GM12865 (cell line): ENCODE measurements around the gene KCNB1.

Experiments used
- DNase-seq: peaks from one replicate; pipeline ENCODE4 v3.0.0; 2010; ENCODE audit warnings: low read depth
- H3K4me3 ChIP-seq: 2 replicates; pipeline ENCODE4 v1.5.1; 2011; ENCODE audit warnings: mild to moderate bottlenecking, low read depth, low read length, control low read depth
- TF ChIP-seq, protein P1 (sequence below): IDR thresholded peaks from 2 replicates; pipeline ENCODE4 v1.5.1; 2011; ENCODE audit warnings: low read length, control low read depth, low read depth, inconsistent platforms; ENCODE audit not compliant: insufficient read depth; ENCODE audit errors: missing control alignments

The KCNB1 gene

DNA sequence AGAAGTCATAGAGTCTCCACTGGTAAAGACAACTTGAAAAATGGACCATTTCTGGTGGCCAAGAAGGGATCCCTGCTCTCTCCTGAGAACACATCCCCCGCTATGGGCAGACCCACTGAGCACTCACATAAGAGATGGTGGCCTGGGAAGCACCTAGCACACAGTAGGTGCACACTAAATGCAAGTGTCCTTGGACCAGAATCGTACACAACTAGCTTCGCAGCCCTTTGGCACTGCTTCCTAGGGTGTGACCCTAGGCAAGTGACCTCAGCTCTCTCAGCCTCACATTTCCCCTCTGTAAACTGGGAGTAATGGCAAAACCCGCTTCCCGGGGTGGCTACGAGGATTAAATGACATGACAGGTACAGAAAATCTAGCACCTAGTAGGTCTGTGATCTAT is 35.1 kb downstream of the KCNB1 start:
- H3K4me3 ChIP-seq = no peak overlapping the region
- TF ChIP-seq, protein P1, sequence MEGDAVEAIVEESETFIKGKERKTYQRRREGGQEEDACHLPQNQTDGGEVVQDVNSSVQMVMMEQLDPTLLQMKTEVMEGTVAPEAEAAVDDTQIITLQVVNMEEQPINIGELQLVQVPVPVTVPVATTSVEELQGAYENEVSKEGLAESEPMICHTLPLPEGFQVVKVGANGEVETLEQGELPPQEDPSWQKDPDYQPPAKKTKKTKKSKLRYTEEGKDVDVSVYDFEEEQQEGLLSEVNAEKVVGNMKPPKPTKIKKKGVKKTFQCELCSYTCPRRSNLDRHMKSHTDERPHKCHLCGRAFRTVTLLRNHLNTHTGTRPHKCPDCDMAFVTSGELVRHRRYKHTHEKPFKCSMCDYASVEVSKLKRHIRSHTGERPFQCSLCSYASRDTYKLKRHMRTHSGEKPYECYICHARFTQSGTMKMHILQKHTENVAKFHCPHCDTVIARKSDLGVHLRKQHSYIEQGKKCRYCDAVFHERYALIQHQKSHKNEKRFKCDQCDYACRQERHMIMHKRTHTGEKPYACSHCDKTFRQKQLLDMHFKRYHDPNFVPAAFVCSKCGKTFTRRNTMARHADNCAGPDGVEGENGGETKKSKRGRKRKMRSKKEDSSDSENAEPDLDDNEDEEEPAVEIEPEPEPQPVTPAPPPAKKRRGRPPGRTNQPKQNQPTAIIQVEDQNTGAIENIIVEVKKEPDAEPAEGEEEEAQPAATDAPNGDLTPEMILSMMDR = no peak
- no peak for DNase-seq

DNA sequence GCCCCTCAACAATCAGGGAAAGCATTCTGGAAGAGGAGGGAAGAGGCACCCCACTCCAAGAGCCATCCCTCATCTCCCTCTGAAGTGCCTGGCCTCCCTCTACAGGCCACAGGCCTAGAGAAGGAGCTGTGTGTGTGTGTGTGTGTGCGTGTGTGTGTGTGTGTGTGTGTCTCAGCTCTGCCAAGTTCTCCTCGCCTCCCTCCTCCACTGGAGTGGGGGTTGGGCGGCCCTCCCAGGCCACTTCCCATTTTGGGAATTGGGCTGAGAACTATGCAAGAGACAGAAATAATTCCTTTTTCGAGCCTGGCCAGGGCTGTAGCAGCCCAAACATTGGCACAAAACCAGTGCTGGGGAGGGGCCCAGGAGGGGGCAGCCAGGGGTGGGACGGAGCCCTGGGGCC is 35.7 kb downstream of the KCNB1 start:
- DNase-seq = no peak
- H3K4me3 ChIP-seq = no peak overlapping the region
- TF ChIP-seq, protein P1 = no peak

DNA sequence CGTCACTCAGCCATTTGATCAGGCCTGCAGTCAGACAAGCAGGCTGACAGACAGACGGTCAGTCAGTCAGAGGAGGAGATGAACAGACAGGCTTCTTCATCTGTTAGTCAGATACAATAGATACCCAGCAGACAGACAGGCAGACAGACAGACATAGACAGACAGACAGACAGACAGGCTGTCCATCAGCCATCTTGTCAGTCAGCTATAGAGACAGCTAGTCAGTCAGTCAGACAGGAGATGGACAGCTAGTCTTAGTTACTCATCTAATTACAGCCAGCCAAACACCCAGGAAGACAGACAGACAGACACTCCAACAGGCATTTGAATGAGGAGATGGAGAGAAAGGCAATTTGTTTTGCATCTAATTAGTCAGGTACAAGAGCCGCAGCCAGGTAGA is 36.4 kb downstream of the KCNB1 start:
- no peak overlapping the region for H3K4me3 ChIP-seq
- no peak for DNase-seq
- TF ChIP-seq, protein P1 = no peak

DNA sequence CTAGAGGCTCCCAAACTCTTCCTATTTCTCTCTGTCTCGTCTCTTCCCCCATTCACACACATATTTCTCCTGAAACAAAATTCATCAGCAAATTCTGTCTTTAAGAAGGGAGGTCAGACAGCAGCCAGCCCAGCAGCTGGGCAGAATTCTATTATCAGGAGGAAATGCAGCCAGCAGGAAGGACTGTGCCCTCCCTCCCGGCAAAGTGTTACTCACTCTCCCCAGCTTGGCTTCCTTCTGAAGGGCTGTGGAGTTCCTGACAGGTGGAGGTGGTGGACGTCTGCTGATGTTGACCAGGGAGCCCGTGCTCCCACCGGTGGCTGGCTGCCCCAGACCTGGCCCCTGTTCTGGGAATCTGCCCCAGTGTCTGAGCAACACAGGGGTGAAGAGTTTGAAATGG is 37.3 kb downstream of the KCNB1 start:
- DNase-seq = no peak
- TF ChIP-seq, protein P1 = no peak
- H3K4me3 ChIP-seq = no peak overlapping the region

DNA sequence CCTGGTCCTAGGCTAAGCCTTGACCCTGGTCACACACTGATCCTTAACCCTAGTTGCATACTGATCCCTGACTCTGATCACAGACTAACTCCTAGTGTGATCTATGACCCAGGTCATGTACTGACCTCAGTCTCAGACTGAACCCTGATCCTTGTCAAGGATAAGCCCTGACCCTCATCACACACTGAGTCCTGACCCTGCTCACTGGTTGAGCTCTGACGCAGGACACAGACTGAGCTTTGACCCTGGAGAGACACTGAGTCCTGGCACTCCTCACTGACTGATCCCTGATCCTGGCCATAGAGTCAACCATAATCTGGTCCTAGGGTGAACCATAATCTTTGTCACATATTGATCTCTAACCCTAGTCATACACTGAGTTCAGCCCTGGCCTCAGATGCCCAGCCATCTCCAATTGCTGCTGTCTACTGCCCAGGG is 37.9 kb downstream of the KCNB1 start:
- no peak for DNase-seq
- TF ChIP-seq, protein P1 = no peak
- H3K4me3 ChIP-seq = no peak overlapping the region

DNA sequence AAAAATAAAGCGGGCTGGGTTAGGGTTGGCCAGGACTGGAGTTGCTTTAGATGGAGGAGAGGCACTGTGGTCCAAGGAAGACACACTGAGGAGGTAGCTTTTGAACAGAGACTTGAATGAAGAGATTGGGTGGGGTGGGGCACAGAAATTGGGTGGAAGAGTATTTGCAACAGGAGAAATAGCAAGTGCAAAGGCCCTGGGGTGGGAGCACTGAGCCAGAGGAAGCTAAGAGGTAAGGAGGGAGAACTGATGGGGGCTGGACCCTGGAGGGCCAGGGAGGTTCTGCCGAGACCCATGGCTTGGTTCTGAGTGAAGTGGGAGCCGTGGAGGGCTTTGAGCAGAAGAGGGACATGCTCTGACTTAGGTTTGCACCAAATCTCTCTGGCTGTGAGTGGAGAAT is 45.4 kb downstream of the KCNB1 start:
- TF ChIP-seq, protein P1 = no peak
- no peak overlapping the region for H3K4me3 ChIP-seq

DNA sequence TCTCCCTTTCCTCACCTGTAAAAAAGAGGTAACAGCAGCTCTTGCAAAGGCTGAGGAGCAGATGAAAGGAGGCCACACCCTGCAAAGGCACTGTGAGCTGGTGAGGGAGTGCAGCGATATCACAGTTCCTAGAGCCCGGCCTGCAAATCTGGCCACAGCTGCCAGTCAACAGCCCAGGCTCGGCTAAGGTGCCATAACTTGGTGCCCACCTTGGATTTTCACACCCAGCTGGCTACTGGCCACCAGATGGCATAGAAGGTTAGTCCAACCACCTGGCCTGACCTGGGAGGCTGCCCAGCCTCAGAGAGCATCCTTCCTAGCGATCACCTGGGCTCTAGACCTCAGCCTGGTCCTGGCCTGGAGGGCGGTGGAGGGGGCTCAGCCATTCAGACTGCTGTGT is 46.8 kb downstream of the KCNB1 start:
- no peak overlapping the region for H3K4me3 ChIP-seq
- TF ChIP-seq, protein P1 = no peak
- DNase-seq = no peak

More for the DNA sequence above, 45.4 kb downstream of the KCNB1 start:
- no peak for DNase-seq
